Raji (cell line): Measurements from ENCODE around the gene R3HDM2.

Source experiments
- POLR2A ChIP-seq: IDR thresholded peaks from 2 replicates; pipeline ENCODE4 v1.6.1; 2011; ENCODE audit warnings: low read depth, low read length, control low read depth; ENCODE audit not compliant: insufficient read depth

The R3HDM2 gene

DNA sequence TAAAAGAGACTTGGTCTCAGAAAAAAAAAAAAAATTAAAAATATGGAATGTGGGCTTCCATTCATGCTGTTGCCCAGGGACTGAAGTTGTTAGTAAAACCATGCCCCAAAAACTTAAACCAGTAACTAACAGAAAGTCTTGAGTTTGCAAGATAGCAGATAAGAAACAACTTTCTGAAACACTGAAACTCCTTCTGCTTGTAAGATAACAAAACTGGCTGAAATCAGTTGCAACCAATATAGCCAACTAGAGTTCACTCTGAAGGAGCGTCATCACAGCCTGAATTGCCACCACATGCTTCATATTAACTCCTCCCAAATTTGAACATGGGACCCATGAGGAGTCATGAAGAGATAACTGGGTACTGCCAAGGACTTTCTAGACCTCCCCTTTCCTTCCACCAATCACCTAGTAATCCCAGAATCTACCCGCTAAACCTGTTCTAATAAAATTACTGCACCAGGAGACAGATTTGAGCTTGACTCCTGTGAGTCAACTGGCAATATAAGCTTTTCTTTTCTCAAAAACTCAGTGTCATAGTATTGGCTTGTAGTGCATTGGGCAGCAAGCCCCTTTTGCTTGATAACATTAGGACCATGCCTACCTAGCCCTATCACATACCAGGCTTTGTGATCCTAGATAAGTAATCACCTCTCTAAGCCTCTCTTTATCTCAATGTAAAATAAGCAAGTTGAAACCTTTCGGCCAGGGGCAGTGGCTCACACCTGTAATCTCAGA lies 53.6 kb downstream of the R3HDM2 start:
- no peak for TF ChIP-seq POLR2A

GRCh38 chr12:57372233-57372632 lies 58.6 kb downstream of the R3HDM2 start:
- no peak for TF ChIP-seq POLR2A

DNA sequence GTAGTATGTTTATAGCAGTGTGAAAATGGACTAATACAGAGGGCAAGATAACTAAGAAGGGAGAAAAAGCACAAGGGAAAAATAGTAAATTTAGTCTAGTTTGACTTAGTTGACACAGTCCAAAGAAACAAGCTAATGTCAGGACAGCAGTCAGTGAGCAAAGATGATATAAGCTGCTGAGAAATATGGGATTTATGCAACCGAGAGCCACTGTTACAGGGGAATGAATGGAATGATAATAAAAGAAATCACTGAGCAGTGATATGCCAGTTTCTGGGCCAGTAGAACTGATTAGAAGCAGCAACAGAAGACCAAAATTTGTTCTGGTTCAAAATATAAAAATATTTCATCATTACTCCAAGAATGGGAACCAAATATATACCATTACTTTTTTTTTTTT lies 60.1 kb downstream of the R3HDM2 start:
- TF ChIP-seq POLR2A = no peak

DNA sequence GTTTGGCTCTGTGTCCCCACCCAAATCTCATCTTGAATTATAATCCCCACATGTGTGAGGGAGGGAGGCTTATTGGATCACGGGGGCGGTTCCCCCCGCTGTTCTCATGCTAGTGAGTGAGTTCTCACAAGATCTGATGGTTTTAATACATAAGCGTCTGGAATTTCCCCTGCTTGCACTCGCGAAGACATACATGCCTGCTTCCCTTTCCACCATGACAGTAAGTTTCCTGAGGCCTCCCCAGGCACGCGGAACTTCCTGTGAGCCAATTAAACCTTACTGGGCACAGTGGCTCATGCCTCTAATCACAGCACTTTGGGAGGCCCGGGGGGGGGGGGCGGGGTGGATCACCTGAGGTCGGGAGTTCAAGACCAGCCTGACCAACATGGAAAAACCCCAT lies 60.8 kb downstream of the R3HDM2 start:
- TF ChIP-seq POLR2A = no peak

GRCh38 chr12:57369202-57369601 lies 61.6 kb downstream of the R3HDM2 start:
- TF ChIP-seq POLR2A = no peak

GRCh38 chr12:57368349-57369095 lies 62.3 kb downstream of the R3HDM2 start:
- TF ChIP-seq POLR2A = no peak

- TF ChIP-seq POLR2A = no peak
These were observed 63.7 kb downstream of the R3HDM2 start for GRCh38 chr12:57367121-57367520.

GRCh38 chr12:57366315-57366714 lies 64.5 kb downstream of the R3HDM2 start:
- no peak for TF ChIP-seq POLR2A

- no peak for TF ChIP-seq POLR2A
These were observed 70.4 kb downstream of the R3HDM2 start for GRCh38 chr12:57360468-57360867.

DNA sequence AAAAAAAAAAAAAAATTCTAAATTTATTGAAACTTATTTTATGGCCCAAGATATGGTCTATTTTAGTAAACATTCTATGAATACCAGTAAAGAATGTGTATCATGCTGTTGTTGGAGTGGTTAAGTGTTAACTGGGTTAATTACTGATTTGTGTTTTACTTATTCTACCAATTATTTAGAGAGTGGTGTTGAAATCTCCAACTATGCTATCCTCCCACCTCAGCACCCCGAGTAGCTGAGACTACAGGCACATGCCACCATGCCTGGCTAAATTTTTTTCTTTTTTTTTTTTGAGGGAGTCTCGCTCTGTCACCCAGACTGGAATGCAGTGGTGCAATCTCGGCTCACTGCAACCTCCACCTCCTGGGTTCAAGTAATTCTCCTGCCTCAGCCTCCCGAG lies 72.2 kb downstream of the R3HDM2 start:
- TF ChIP-seq POLR2A = no peak

GRCh38 chr12:57355734-57356133 lies 75.1 kb downstream of the R3HDM2 start:
- TF ChIP-seq POLR2A = no peak

GRCh38 chr12:57352166-57352565 lies 78.7 kb downstream of the R3HDM2 start:
- no peak for TF ChIP-seq POLR2A

DNA sequence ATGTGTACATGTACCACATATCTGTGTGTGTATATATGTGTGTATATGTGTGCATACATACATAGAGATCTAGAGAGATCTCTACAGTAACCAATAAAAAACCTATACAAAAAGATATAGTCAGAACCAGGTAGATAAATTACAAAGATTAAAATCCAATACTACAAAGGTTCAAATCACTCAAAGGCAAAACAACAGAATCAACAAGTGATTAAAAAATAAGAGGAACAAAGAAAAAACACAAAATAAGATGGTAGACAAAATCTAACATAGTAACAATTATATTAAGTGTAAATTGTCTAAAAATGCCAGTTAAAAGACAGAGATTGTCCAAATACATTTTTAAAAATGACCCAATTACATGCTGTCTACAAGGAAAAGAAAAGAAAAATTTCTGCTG lies 83.6 kb downstream of the R3HDM2 start:
- TF ChIP-seq POLR2A = no peak

DNA sequence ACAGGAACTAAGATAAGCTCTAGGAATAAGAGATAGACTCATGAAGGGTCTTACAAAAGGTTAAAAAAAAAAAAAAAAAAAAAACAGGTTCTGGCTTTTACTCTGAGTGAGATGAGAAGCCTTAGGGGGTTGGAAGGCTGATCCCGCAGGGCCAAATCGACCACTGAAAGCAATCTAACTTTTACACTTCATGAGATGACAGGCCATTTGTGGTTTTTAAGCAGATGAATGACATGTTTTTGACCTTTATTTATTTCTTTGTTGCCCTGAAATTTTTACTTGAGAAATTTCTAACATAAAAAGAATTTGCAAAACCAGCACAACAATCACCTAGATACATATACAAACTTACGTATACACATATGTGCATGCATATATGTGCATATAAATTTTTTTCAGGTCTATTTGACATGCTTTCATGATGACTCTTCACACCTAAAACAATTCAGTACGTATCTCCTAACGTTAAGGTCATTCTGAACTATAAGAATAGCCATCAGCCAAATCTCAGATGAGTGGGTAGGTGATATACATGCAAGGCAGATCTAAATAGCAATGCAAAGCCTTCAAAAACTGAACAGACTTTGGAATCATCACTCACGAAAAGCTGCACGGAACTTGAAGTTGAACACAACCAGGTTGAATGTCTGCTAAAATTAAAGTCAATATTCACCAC lies 87.0 kb downstream of the R3HDM2 start:
- no peak for TF ChIP-seq POLR2A

DNA sequence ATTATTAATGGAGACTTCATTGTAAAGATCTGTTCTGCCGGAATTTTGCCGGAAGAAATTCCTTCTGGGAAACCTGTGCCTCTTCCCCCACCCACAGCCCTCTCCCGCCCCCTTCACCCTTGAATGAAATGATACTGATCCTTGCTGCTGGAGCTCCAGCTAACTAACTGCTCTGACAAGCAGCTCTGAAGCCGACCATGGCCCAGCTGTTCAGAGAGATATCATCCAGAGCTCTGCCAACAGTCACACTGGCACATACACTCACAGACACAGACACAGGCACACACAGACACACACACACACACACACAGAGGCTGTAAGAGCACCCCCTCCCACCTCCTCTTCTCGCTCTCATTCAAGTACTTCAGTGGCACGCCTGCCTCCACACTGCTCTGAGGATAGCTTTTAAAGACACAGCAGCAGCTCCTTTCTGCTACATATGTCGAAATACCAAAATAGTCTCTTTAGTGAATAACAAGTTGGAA lies 88.6 kb downstream of the R3HDM2 start:
- no peak for TF ChIP-seq POLR2A
